K562 (cell line): ENCODE data around the gene SLC38A1. TPM values are rescaled to one million over a fixed set of nuclear protein-coding genes. Genes with fewer than 3 reads are reported as not detected.

ENCODE experiments used
- ATAC-seq: fragments of 200-7000 bp; cut with Tn5 transposase; 3 replicates; pipeline ENCODE4 v1.9.1; 2020; ENCODE audit warnings: moderate library complexity
- BruUV-seq: library from RNA; stranded (reverse); fragments of 400-500 nt; replicated peaks from 2 replicates; lab custom pipeline; 2021; lab: Mats Ljungman, UMichigan
- CTCF ChIA-PET: fragments of 300-600 bp; formaldehyde crosslinking; extraction: SDS; loops from one replicate; lab custom pipeline; 2021; ENCODE audit warnings: low intra/inter-chr PET ratio; lab: Yijun Ruan, JAX
- POLR2A ChIA-PET: fragments of 300-600, 350-650 bp; sonication (Branson Sonifier 250); formaldehyde crosslinking; extraction: SDS; loops from one replicate; lab custom pipeline; 2021; ENCODE audit warnings: antibody characterized with exemption, inconsistent platforms; lab: Yijun Ruan, JAX
- DNase-seq, 4 experiments: peaks; one replicate each; pipeline versions ENCODE4 v3.0.0 to v3.0.0-alpha.2; 2011 to 2018; ENCODE audit warnings: low spot score in 3 of 4, mixed read lengths in 3 of 4; ENCODE audit errors: extremely low read depth in 1 of 4
- FAIRE-seq: peaks from 2 replicates; lab custom pipeline; 2011; peaks lifted over from hg19 to GRCh38; lab: Jason Lieb, UNC
- H2AFZ ChIP-seq: 2 replicates; pipeline ENCODE4 v1.6.0; 2011; ENCODE audit warnings: low read depth, low read length, control low read depth, inconsistent platforms
- H3K27ac ChIP-seq: fragments of 200-600 bp; 3 replicates; pipeline ENCODE4 v1.8.0; 2011; ENCODE audit warnings: low read depth, mild to moderate bottlenecking, control low read depth, inconsistent platforms, low read length, moderate library complexity, mixed read lengths; ENCODE audit errors: extremely low read depth
- H3K27me3 ChIP-seq, 2 experiments: fragments of 300-600 bp in 1 of 2; 2 replicates in 1 of 2; 3 replicates in 1 of 2; pipeline versions ENCODE4 v1.6.0 to v1.8.0; 2011; ENCODE audit warnings: inconsistent platforms in 2 of 2, low read length in 2 of 2, mild to moderate bottlenecking in 1 of 2, mixed read lengths in 1 of 2, moderate library complexity in 1 of 2; ENCODE audit not compliant: control insufficient read depth in 2 of 2, insufficient read depth in 2 of 2
- H3K36me3 ChIP-seq: fragments of 300-600 bp; 3 replicates; pipeline ENCODE4 v1.8.0; 2011; ENCODE audit warnings: mild to moderate bottlenecking, low read length, inconsistent platforms; ENCODE audit not compliant: control insufficient read depth, insufficient read depth
- H3K4me1 ChIP-seq, 2 experiments: fragments of 200-600 bp in 1 of 2; replicated peaks in 1 of 2; 2 replicates in 1 of 2; 3 replicates in 1 of 2; pipeline versions ENCODE4 v1.5.1 to v1.8.0; 2011; ENCODE audit warnings: inconsistent platforms in 2 of 2, low read length in 2 of 2, mild to moderate bottlenecking in 1 of 2, mixed read lengths in 1 of 2, moderate library complexity in 1 of 2; ENCODE audit not compliant: control insufficient read depth in 2 of 2, insufficient read depth in 2 of 2
- H3K4me2 ChIP-seq: 2 replicates; pipeline ENCODE4 v1.6.1; 2011; ENCODE audit warnings: low read length, control low read depth, inconsistent platforms, mixed read lengths; ENCODE audit not compliant: insufficient read depth
- H3K4me3 ChIP-seq: fragments of 200-600 bp; sonication (generic), shearing (Covaris generic); 2 replicates; pipeline ENCODE4 v1.5.1; 2016; ENCODE audit warnings: control low read depth, inconsistent platforms
- H3K79me2 ChIP-seq: fragments of 200-600 bp; 3 replicates; pipeline ENCODE4 v1.8.0; 2011; ENCODE audit warnings: low read length, inconsistent platforms; ENCODE audit not compliant: control insufficient read depth, insufficient read depth
- H3K9ac ChIP-seq, 2 experiments: 2 replicates each; pipeline versions ENCODE4 v1.6.0 to v1.6.1; 2011; ENCODE audit warnings: low read depth in 2 of 2, low read length in 2 of 2, control low read depth in 1 of 2, inconsistent platforms in 1 of 2, mild to moderate bottlenecking in 1 of 2, mixed read lengths in 1 of 2; ENCODE audit not compliant: insufficient read depth in 1 of 2
- H3K9me1 ChIP-seq: one replicate; pipeline ENCODE4 v1.6.0; 2011; ENCODE audit warnings: inconsistent platforms, mild to moderate bottlenecking, low read length, moderate library complexity; ENCODE audit not compliant: control insufficient read depth, insufficient read depth
- H3K9me3 ChIP-seq: replicated peaks from 2 replicates; pipeline ENCODE4 v1.5.1; 2011; ENCODE audit warnings: low read depth, low read length, inconsistent platforms; ENCODE audit not compliant: control insufficient read depth, insufficient read depth
- H4K20me1 ChIP-seq: replicated peaks from 2 replicates; pipeline ENCODE4 v1.6.1; 2011; ENCODE audit warnings: low read length, inconsistent platforms, mixed read lengths; ENCODE audit not compliant: control insufficient read depth, insufficient read depth
- BRD9 ChIP-seq: fragments of 450-650 bp; IDR thresholded peaks from 2 replicates; pipeline ENCODE4 v1.6.1; 2018; ENCODE audit warnings: low read depth; ENCODE audit not compliant: partially characterized antibody
- HNRNPK ChIP-seq: fragments of 200-400 bp; formaldehyde crosslinking; IDR thresholded peaks from one replicate; pipeline ENCODE4 v1.6.1; 2018; ENCODE audit warnings: mild to moderate bottlenecking, low read depth, low read length; ENCODE audit not compliant: poor library complexity, severe bottlenecking
- POU5F1 ChIP-seq: fragments of 150-350 bp; IDR thresholded peaks from 2 replicates; pipeline ENCODE4 v1.6.1; 2014; ENCODE audit warnings: borderline replicate concordance, low read length, low read depth, mild to moderate bottlenecking; ENCODE audit not compliant: partially characterized antibody
- SMARCC2 ChIP-seq: fragments of 450-650 bp; IDR thresholded peaks from 2 replicates; pipeline ENCODE4 v1.6.1; 2017; ENCODE audit warnings: antibody characterized with exemption, moderate library complexity, mild to moderate bottlenecking, low read depth
- SMARCE1 ChIP-seq: fragments of 450-650 bp; IDR thresholded peaks from 2 replicates; pipeline ENCODE4 v1.7.1; 2016; ENCODE audit warnings: mild to moderate bottlenecking
- SRSF7 ChIP-seq: fragments of 200-400 bp; formaldehyde crosslinking; optimal IDR thresholded peaks from 2 replicates; pipeline ENCODE3; 2017; ENCODE audit warnings: mild to moderate bottlenecking, low read depth, low read length
- STAT5A ChIP-seq: IDR thresholded peaks from 2 replicates; pipeline ENCODE4 v1.6.1; 2012; ENCODE audit warnings: low read length, inconsistent platforms, borderline replicate concordance
- SUPT5H ChIP-seq: fragments of 450-650 bp; IDR thresholded peaks from 2 replicates; pipeline ENCODE4 v1.6.1; 2016
- THAP7 ChIP-seq: fragments of 250-450 bp; sonication (Bioruptor Pico); IDR thresholded peaks from 2 replicates; pipeline ENCODE4 v1.5.0; 2021
- USF2 ChIP-seq: sonication (generic); formaldehyde crosslinking; IDR thresholded peaks from 2 replicates; pipeline ENCODE4 v1.5.0; 2020; ENCODE audit warnings: missing genetic modification reagents
- ZNF431 ChIP-seq: sonication (generic); formaldehyde crosslinking; IDR thresholded peaks from 2 replicates; pipeline ENCODE4 v1.8.0; 2022; ENCODE audit warnings: mild to moderate bottlenecking, missing genetic modification reagents
- ZNF57 ChIP-seq: fragments of 450-650 bp; formaldehyde crosslinking; IDR thresholded peaks from 2 replicates; pipeline ENCODE4 v1.4.0; 2020; ENCODE audit warnings: mild to moderate bottlenecking, moderate library complexity
- WGBS: fragments of 100-300 bp; shearing (Covaris generic); methylation state at CpG from one replicate; pipeline ENCODE4 v1.1.6; 2016; ENCODE audit warnings: low coverage, mixed read lengths; ENCODE audit not compliant: insufficient coverage; ENCODE audit errors: missing lambda C conversion rate; 5-methylcytosine and 5-hydroxymethylcytosine counted together
- in situ Hi-C: fragments of 300-500 bp; cut with MboI; formaldehyde crosslinking; loops from 4 replicates; pipeline ENCODE4 v1.15.0; 2018; ENCODE audit warnings: inconsistent platforms, mixed read lengths
- intact Hi-C: fragments of 100-400 bp; cut with micrococcal nuclease; formaldehyde crosslinking; loops from 2 replicates; pipeline ENCODE4 v1.14.2; 2022
- polyA plus RNA-seq, 8 experiments: library from polyadenylated mRNA; depleted of rRNA in 4 of 8; stranded (reverse) in 5 of 8; unstranded in 3 of 8; fragments of >200 nt; fragmentation: Nextera tagmentation in 2 of 8; fragmentation: Illumina TruSeq in 1 of 8; extraction: Ambion mirVana in 2 of 8; extraction: Trizol in 1 of 8; gene quantifications; 2 replicates each; pipeline versions ENCODE4 v1.2.1 to v1.2.3, GENCODE V29; 2011 to 2014; ENCODE audit warnings: inconsistent platforms in 1 of 8, missing spikeins in 1 of 8
- total RNA-seq, 7 experiments: library from RNA; depleted of rRNA in 6 of 7; stranded (reverse); fragments of >200 nt in 6 of 7; fragmentation: Illumina TruSeq in 2 of 7; extraction: Trizol in 2 of 7; gene quantifications; 2 replicates each; pipeline versions ENCODE4 v1.2.1 to v1.2.3, GENCODE V29; 2011 to 2021; ENCODE audit warnings: low replicate concordance in 1 of 7
- TF ChIP-seq, protein P1 (sequence below): fragments of 200-800 bp; sonication (Bioruptor generic); IDR thresholded peaks from 2 replicates; pipeline ENCODE4 v1.6.1; 2016; ENCODE audit warnings: missing genetic modification characterization, missing compliant biosample characterization

SLC38A1 gene
- total and polyA plus RNA-seq, 9 of the 15 experiments (the other 6 are each of a cell fraction or from before 2014, with no cell fraction given): 51.9 to 112 (median 75.0) TPM

DNA sequence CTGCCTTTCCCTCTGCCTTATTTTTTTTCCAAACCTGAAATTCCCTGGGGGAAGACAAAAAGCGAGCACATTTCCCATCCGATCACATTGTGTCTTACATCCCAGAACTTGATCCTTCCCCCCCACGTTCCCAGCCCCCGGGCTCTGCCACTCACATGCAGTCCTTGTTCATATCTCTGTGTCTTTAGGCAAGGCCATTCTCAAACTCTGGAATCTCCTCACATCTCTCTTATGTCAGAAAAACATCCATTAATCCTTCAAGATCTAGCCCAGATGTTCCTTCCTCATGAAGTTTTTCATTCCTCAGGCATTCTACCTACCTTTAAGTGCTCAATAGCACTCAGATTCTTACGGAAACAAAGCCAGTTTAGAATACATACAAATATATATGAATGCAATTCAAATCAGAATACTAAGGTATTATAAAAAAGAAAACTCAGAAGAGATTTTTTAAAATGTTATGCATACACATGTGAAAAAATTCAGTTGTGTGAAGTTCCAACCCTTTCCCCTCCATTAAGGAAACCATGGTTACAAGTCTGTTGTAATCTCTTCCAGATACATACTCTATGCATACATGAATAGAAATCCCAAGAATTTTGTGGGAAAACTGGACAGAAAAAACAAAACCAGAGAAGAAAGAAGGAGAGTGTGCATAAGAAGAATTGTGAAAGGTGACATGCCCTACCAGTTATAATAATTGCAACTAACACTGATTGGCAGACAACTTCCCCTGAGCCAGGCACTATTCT, 120.3 kb downstream of the SLC38A1 start:
- no peak overlapping the region for H3K4me2 ChIP-seq
- peaks cover 9 to 13% of the 10 kb centered on the region in 2 experiments; a peak in 3 of 5 replicates for H3K27me3 ChIP-seq
- no peaks in the 10 kb centered on the region for H3K9me1 ChIP-seq
- H3K4me3 ChIP-seq: no peak overlapping the region
- H2AFZ ChIP-seq: no peak overlapping the region
- no peak overlapping the region for H3K27ac ChIP-seq
- intact Hi-C loops (loop anchor here (10.0 kb wide), 1 partner anchor 876 kb away; no protein-coding TSS in a partner anchor), in situ Hi-C loops (loop anchor here (25.0 kb wide), 1 partner anchor 864 kb away; no protein-coding TSS in a partner anchor)
- no peaks in the 10 kb centered on the region for H3K9me3 ChIP-seq
- no peak for ATAC-seq
- no TSS peak for BruUV-seq
- WGBS: 4% methylated on average over 5 of the region's 5 CpGs
- H3K4me1 ChIP-seq: no peaks in the 10 kb centered on the region
- no peaks in the 10 kb centered on the region for H3K79me2 ChIP-seq
- no peak for DNase-seq
- no peaks in the 10 kb centered on the region for H4K20me1 ChIP-seq
- no peak overlapping the region for H3K9ac ChIP-seq
- no peak for FAIRE-seq
- ChIA-PET POLR2A (no interaction called here), CTCF (no interaction called here)
- no peaks in the 10 kb centered on the region for H3K36me3 ChIP-seq
- no peak for TF ChIP-seq ZNF431 (CRISPR knock-in tag)
- TF ChIP-seq, protein P1, sequence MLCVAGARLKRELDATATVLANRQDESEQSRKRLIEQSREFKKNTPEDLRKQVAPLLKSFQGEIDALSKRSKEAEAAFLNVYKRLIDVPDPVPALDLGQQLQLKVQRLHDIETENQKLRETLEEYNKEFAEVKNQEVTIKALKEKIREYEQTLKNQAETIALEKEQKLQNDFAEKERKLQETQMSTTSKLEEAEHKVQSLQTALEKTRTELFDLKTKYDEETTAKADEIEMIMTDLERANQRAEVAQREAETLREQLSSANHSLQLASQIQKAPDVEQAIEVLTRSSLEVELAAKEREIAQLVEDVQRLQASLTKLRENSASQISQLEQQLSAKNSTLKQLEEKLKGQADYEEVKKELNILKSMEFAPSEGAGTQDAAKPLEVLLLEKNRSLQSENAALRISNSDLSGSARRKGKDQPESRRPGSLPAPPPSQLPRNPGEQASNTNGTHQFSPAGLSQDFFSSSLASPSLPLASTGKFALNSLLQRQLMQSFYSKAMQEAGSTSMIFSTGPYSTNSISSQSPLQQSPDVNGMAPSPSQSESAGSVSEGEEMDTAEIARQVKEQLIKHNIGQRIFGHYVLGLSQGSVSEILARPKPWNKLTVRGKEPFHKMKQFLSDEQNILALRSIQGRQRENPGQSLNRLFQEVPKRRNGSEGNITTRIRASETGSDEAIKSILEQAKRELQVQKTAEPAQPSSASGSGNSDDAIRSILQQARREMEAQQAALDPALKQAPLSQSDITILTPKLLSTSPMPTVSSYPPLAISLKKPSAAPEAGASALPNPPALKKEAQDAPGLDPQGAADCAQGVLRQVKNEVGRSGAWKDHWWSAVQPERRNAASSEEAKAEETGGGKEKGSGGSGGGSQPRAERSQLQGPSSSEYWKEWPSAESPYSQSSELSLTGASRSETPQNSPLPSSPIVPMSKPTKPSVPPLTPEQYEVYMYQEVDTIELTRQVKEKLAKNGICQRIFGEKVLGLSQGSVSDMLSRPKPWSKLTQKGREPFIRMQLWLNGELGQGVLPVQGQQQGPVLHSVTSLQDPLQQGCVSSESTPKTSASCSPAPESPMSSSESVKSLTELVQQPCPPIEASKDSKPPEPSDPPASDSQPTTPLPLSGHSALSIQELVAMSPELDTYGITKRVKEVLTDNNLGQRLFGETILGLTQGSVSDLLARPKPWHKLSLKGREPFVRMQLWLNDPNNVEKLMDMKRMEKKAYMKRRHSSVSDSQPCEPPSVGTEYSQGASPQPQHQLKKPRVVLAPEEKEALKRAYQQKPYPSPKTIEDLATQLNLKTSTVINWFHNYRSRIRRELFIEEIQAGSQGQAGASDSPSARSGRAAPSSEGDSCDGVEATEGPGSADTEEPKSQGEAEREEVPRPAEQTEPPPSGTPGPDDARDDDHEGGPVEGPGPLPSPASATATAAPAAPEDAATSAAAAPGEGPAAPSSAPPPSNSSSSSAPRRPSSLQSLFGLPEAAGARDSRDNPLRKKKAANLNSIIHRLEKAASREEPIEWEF: no peak
- TF ChIP-seq ZNF57 (CRISPR knock-in tag): no peak
- TF ChIP-seq SRSF7: no peak
- TF ChIP-seq USF2 (CRISPR knock-in tag): no peak
- no peak for TF ChIP-seq POU5F1
- TF ChIP-seq SMARCC2: no peak
- no peak for TF ChIP-seq SMARCE1
- TF ChIP-seq BRD9: no peak
- no peak for TF ChIP-seq SUPT5H
- TF ChIP-seq THAP7 (CRISPR knock-in tag): no peak
- TF ChIP-seq HNRNPK: no peak
- TF ChIP-seq STAT5A: no peak
